K562 (cell line): ENCODE measurements around the gene TRPV5. TPM values are rescaled to one million over a fixed set of nuclear protein-coding genes. Genes with fewer than 3 reads are reported as not detected.

Experiments used
- ATAC-seq: fragments of 200-7000 bp; cut with Tn5 transposase; 3 replicates; pipeline ENCODE4 v1.9.1; 2020; ENCODE audit warnings: moderate library complexity
- BruUV-seq: library from RNA; stranded (reverse); fragments of 400-500 nt; replicated peaks from 2 replicates; lab custom pipeline; 2021; lab: Mats Ljungman, UMichigan
- CTCF ChIA-PET: fragments of 300-600 bp; formaldehyde crosslinking; extraction: SDS; loops from one replicate; lab custom pipeline; 2021; ENCODE audit warnings: low intra/inter-chr PET ratio; lab: Yijun Ruan, JAX
- POLR2A ChIA-PET: fragments of 300-600, 350-650 bp; sonication (Branson Sonifier 250); formaldehyde crosslinking; extraction: SDS; loops from one replicate; lab custom pipeline; 2021; ENCODE audit warnings: antibody characterized with exemption, inconsistent platforms; lab: Yijun Ruan, JAX
- DNase-seq, 4 experiments: peaks; one replicate each; pipeline versions ENCODE4 v3.0.0 to v3.0.0-alpha.2; 2011 to 2018; ENCODE audit warnings: low spot score in 3 of 4, mixed read lengths in 3 of 4; ENCODE audit errors: extremely low read depth in 1 of 4
- FAIRE-seq: peaks from 2 replicates; lab custom pipeline; 2011; peaks lifted over from hg19 to GRCh38; lab: Jason Lieb, UNC
- H2AFZ ChIP-seq: 2 replicates; pipeline ENCODE4 v1.6.0; 2011; ENCODE audit warnings: low read depth, low read length, control low read depth, inconsistent platforms
- H3K27ac ChIP-seq: fragments of 200-600 bp; 3 replicates; pipeline ENCODE4 v1.8.0; 2011; ENCODE audit warnings: low read depth, mild to moderate bottlenecking, control low read depth, inconsistent platforms, low read length, moderate library complexity, mixed read lengths; ENCODE audit errors: extremely low read depth
- H3K27me3 ChIP-seq, 2 experiments: fragments of 300-600 bp in 1 of 2; 2 replicates in 1 of 2; 3 replicates in 1 of 2; pipeline versions ENCODE4 v1.6.0 to v1.8.0; 2011; ENCODE audit warnings: inconsistent platforms in 2 of 2, low read length in 2 of 2, mild to moderate bottlenecking in 1 of 2, mixed read lengths in 1 of 2, moderate library complexity in 1 of 2; ENCODE audit not compliant: control insufficient read depth in 2 of 2, insufficient read depth in 2 of 2
- H3K36me3 ChIP-seq: fragments of 300-600 bp; 3 replicates; pipeline ENCODE4 v1.8.0; 2011; ENCODE audit warnings: mild to moderate bottlenecking, low read length, inconsistent platforms; ENCODE audit not compliant: control insufficient read depth, insufficient read depth
- H3K4me1 ChIP-seq, 2 experiments: fragments of 200-600 bp in 1 of 2; replicated peaks in 1 of 2; 2 replicates in 1 of 2; 3 replicates in 1 of 2; pipeline versions ENCODE4 v1.5.1 to v1.8.0; 2011; ENCODE audit warnings: inconsistent platforms in 2 of 2, low read length in 2 of 2, mild to moderate bottlenecking in 1 of 2, mixed read lengths in 1 of 2, moderate library complexity in 1 of 2; ENCODE audit not compliant: control insufficient read depth in 2 of 2, insufficient read depth in 2 of 2
- H3K4me2 ChIP-seq: 2 replicates; pipeline ENCODE4 v1.6.1; 2011; ENCODE audit warnings: low read length, control low read depth, inconsistent platforms, mixed read lengths; ENCODE audit not compliant: insufficient read depth
- H3K4me3 ChIP-seq: fragments of 200-600 bp; sonication (generic), shearing (Covaris generic); 2 replicates; pipeline ENCODE4 v1.5.1; 2016; ENCODE audit warnings: control low read depth, inconsistent platforms
- H3K79me2 ChIP-seq: fragments of 200-600 bp; 3 replicates; pipeline ENCODE4 v1.8.0; 2011; ENCODE audit warnings: low read length, inconsistent platforms; ENCODE audit not compliant: control insufficient read depth, insufficient read depth
- H3K9ac ChIP-seq, 2 experiments: 2 replicates each; pipeline versions ENCODE4 v1.6.0 to v1.6.1; 2011; ENCODE audit warnings: low read depth in 2 of 2, low read length in 2 of 2, control low read depth in 1 of 2, inconsistent platforms in 1 of 2, mild to moderate bottlenecking in 1 of 2, mixed read lengths in 1 of 2; ENCODE audit not compliant: insufficient read depth in 1 of 2
- H3K9me1 ChIP-seq: one replicate; pipeline ENCODE4 v1.6.0; 2011; ENCODE audit warnings: inconsistent platforms, mild to moderate bottlenecking, low read length, moderate library complexity; ENCODE audit not compliant: control insufficient read depth, insufficient read depth
- H3K9me3 ChIP-seq: replicated peaks from 2 replicates; pipeline ENCODE4 v1.5.1; 2011; ENCODE audit warnings: low read depth, low read length, inconsistent platforms; ENCODE audit not compliant: control insufficient read depth, insufficient read depth
- H4K20me1 ChIP-seq: replicated peaks from 2 replicates; pipeline ENCODE4 v1.6.1; 2011; ENCODE audit warnings: low read length, inconsistent platforms, mixed read lengths; ENCODE audit not compliant: control insufficient read depth, insufficient read depth
- CBFB ChIP-seq: sonication (generic); formaldehyde crosslinking; IDR thresholded peaks from 2 replicates; pipeline ENCODE4 v1.4.0; 2020; ENCODE audit warnings: mild to moderate bottlenecking, missing genetic modification reagents
- GABPB1 ChIP-seq: sonication (generic); formaldehyde crosslinking; IDR thresholded peaks from 2 replicates; pipeline ENCODE4 v1.8.0; 2022; ENCODE audit warnings: mild to moderate bottlenecking, missing genetic modification reagents
- ILF3 ChIP-seq: fragments of 450-650 bp; IDR thresholded peaks from 2 replicates; pipeline ENCODE4 v1.6.1; 2018; ENCODE audit warnings: antibody characterized with exemption, mild to moderate bottlenecking, moderate library complexity, borderline replicate concordance
- ZNF324 ChIP-seq: fragments of 250-450 bp; sonication (Bioruptor Pico); IDR thresholded peaks from 2 replicates; pipeline ENCODE4 v1.4.0; 2020; ENCODE audit warnings: mild to moderate bottlenecking
- WGBS: fragments of 100-300 bp; shearing (Covaris generic); methylation state at CpG from one replicate; pipeline ENCODE4 v1.1.6; 2016; ENCODE audit warnings: low coverage, mixed read lengths; ENCODE audit not compliant: insufficient coverage; ENCODE audit errors: missing lambda C conversion rate; 5-methylcytosine and 5-hydroxymethylcytosine counted together
- in situ Hi-C: fragments of 300-500 bp; cut with MboI; formaldehyde crosslinking; loops from 4 replicates; pipeline ENCODE4 v1.15.0; 2018; ENCODE audit warnings: inconsistent platforms, mixed read lengths
- intact Hi-C: fragments of 100-400 bp; cut with micrococcal nuclease; formaldehyde crosslinking; loops from 2 replicates; pipeline ENCODE4 v1.14.2; 2022
- polyA plus RNA-seq, 8 experiments: library from polyadenylated mRNA; depleted of rRNA in 4 of 8; stranded (reverse) in 5 of 8; unstranded in 3 of 8; fragments of >200 nt; fragmentation: Nextera tagmentation in 2 of 8; fragmentation: Illumina TruSeq in 1 of 8; extraction: Ambion mirVana in 2 of 8; extraction: Trizol in 1 of 8; gene quantifications; 2 replicates each; pipeline versions ENCODE4 v1.2.1 to v1.2.3, GENCODE V29; 2011 to 2014; ENCODE audit warnings: inconsistent platforms in 1 of 8, missing spikeins in 1 of 8
- total RNA-seq, 7 experiments: library from RNA; depleted of rRNA in 6 of 7; stranded (reverse); fragments of >200 nt in 6 of 7; fragmentation: Illumina TruSeq in 2 of 7; extraction: Trizol in 2 of 7; gene quantifications; 2 replicates each; pipeline versions ENCODE4 v1.2.1 to v1.2.3, GENCODE V29; 2011 to 2021; ENCODE audit warnings: low replicate concordance in 1 of 7
- TF ChIP-seq, protein P1 (sequence below): sonication (generic); formaldehyde crosslinking; IDR thresholded peaks from 2 replicates; pipeline ENCODE4 v1.5.0; 2020; ENCODE audit warnings: missing genetic modification reagents
- TF ChIP-seq, protein P2 (sequence below): fragments of 250-450 bp; sonication (Bioruptor Pico); IDR thresholded peaks from 2 replicates; pipeline ENCODE4 v1.5.0; 2022; ENCODE audit warnings: mild to moderate bottlenecking

The TRPV5 gene
- total and polyA plus RNA-seq, 9 of the 15 experiments (the other 6 are each of a cell fraction or from before 2014, with no cell fraction given) = not detected

DNA sequence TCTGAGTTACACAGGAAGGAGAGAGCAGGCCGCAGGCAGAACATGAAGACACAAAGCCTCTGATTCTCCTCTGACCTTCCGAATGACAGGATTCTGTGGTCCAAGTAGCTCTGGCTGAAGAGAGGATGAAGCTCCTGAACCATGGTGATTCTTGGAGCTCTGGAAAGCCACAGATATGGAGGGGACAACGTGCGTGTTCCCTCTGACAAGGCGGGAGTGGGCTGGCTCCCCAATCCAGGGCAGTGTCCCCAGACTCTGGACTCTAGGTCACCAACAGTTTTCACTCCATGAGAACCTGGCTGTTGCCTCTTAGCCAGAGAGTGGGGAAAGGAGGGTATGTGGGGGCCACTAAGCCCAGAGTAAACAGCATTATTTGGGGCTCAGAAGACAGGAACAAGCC lies 40.6 kb downstream of the TRPV5 start:
- no peak overlapping the region for H3K4me2 ChIP-seq
- ChIA-PET POLR2A (no interaction called here), CTCF (no interaction called here)
- TF ChIP-seq, protein P1, sequence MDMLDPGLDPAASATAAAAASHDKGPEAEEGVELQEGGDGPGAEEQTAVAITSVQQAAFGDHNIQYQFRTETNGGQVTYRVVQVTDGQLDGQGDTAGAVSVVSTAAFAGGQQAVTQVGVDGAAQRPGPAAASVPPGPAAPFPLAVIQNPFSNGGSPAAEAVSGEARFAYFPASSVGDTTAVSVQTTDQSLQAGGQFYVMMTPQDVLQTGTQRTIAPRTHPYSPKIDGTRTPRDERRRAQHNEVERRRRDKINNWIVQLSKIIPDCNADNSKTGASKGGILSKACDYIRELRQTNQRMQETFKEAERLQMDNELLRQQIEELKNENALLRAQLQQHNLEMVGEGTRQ (CRISPR knock-in tag) = no peak
- TF ChIP-seq CBFB = no peak
- TF ChIP-seq ILF3 = no peak
- TF ChIP-seq, protein P2, sequence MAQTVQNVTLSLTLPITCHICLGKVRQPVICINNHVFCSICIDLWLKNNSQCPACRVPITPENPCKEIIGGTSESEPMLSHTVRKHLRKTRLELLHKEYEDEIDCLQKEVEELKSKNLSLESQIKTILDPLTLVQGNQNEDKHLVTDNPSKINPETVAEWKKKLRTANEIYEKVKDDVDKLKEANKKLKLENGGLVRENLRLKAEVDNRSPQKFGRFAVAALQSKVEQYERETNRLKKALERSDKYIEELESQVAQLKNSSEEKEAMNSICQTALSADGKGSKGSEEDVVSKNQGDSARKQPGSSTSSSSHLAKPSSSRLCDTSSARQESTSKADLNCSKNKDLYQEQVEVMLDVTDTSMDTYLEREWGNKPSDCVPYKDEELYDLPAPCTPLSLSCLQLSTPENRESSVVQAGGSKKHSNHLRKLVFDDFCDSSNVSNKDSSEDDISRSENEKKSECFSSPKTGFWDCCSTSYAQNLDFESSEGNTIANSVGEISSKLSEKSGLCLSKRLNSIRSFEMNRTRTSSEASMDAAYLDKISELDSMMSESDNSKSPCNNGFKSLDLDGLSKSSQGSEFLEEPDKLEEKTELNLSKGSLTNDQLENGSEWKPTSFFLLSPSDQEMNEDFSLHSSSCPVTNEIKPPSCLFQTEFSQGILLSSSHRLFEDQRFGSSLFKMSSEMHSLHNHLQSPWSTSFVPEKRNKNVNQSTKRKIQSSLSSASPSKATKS (CRISPR knock-in tag) = no peak
- no peak for TF ChIP-seq GABPB1 (CRISPR knock-in tag)
- no peak for TF ChIP-seq ZNF324 (CRISPR knock-in tag)
- no peaks in the 10 kb centered on the region for H3K36me3 ChIP-seq
- no peaks in the 10 kb centered on the region for H3K4me1 ChIP-seq
- no peaks in the 10 kb centered on the region for H3K79me2 ChIP-seq
- DNase-seq (no peak), FAIRE-seq (no peak), ATAC-seq (no peak)
- WGBS = 0% methylated on average over 5 of the region's 5 CpGs
- intact Hi-C loops = no loop called here
- in situ Hi-C loops = no loop called here
- H3K4me3 ChIP-seq = no peak overlapping the region
- no peak overlapping the region for H3K27ac ChIP-seq
- peaks cover 10% of the 10 kb centered on the region; the same call in 1 of the 2 replicates for H4K20me1 ChIP-seq
- no peak overlapping the region for H3K9ac ChIP-seq
- no peak overlapping the region for H2AFZ ChIP-seq
- peaks cover 2% of the 10 kb centered on the region for H3K9me1 ChIP-seq
- no TSS peak for BruUV-seq
- H3K9me3 ChIP-seq = no peaks in the 10 kb centered on the region; the same call in 1 of the 2 replicates
- H3K27me3 ChIP-seq = peaks cover 13 to 50% of the 10 kb centered on the region in 2 experiments
